Colon (tissue), 2 donors: ENCODE measurements around the gene DPYSL4.

Experiments
- FAIRE-seq: peaks from 2 replicates; lab custom pipeline; 2012; peaks lifted over from hg19 to GRCh38; lab: Jason Lieb, UNC
- donor health status: control.
- donor health status: control.

DPYSL4 gene

DNA sequence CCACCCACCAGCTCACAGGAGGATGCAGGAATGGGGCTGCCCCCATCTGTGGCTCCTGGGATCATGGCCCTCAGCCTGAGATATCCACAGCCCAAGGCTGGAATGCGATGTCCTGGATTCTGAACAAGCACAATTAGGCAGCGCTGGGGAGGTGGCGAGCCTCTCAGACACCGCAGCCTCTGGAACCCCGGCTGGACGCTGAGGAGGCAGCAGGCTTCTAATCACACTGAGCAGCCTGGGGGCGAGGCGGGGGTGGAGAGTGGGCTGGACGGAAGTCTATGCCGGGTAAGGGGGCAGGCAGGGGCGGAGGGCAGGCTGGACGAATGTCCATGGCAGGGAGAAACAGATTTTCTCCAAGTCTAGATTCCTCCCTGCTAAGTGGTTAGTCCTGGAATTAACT, 56.4 kb downstream of the DPYSL4 start:
- no peak for FAIRE-seq

GRCh38 chr10:132243626-132244025, 56.9 kb downstream of the DPYSL4 start:
- FAIRE-seq: no peak

GRCh38 chr10:132245056-132245455, 58.3 kb downstream of the DPYSL4 start:
- FAIRE-seq: no peak

DNA sequence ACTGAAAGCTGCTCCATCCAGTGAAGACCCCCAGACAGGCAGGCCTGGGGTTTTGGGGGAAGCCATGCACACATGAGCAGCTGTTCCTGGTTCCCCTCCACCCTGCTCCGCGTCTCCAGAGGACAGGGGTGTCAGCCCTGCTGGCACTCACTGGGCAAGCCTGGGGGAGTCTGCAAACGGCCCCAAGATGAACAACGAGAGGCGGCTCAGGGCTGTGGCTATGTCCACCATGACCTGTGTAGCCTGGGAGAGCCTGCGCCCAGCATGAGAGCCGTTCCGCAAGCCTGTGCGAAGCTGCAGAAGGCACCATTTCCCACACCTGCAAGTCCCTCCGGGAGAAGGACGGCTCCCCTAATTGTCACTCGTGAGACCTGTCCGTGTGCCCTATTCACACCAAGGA, 59.5 kb downstream of the DPYSL4 start:
- FAIRE-seq: no peak

DNA sequence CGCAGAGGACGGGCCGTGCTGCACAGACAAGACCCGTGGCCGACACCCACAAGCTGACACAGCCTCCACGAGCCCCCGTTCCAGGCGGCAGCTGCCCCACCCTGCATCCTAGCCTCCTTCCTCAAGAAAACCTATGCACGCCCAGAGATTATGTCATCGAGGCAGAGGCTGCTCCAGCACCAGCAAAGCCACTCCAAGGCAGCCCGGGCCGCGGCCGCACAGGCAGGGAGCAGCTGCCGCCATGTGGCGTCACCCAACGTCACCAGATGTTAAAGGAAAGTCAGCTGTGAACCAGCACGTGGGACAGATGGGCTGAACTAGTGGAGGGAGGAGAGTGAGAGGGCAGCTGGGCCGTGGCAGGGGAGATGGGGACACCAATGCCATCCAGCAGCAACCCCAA, 61.2 kb downstream of the DPYSL4 start:
- FAIRE-seq: no peak

GRCh38 chr10:132248455-132249225, 61.9 kb downstream of the DPYSL4 start:
- FAIRE-seq: no peak

GRCh38 chr10:132249226-132249724, 62.5 kb downstream of the DPYSL4 start:
- FAIRE-seq: no peak

DNA sequence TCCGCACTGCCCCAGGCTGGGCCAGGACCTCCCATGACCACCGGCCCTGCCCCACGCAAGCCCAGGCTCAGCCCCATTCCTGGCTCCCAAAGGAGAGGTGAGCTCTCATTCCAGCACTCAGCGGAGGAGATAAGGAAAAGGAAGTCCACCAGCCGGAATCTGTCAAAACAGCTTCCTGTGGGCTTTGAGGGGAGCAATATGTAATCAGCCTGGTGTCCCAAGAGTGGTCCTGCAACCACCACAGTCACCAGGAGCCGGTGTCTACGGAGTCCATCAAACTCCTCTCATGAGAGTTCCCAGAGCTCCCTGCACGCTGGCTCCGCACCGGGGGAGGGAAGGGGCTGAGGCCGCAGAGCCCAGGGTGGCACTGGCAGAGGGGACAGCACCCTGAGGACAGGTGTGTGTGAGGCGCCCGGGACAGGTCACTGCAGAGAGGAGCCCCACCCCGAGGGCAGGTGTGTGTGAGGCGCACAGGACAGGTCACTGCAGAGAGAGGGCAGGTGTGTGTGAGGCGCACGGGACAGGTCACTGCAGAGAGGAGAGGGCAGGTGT, 63.2 kb downstream of the DPYSL4 start:
- FAIRE-seq: no peak

- FAIRE-seq: no peak
Observed at GRCh38 chr10:132250481-132251475, 64.0 kb downstream of the DPYSL4 start.

DNA sequence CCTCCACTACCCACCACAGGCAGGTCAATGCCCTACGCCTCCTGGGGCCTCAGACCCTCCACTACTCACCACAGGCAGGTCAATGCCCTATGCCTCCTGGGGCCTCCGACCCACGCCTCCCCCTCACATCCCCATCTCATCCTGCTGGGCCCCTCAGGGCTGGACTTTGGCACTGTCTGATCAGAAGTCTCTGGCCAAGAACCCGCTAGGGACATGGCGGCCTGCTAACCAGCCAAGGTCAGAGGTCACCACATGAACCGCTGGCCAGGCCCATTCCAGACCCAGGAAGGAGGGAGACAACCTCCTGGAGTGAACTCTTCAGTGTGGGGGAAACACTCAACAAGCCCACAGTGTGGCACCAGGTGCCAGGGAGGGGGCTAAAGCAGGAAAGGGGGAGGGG, 65.2 kb downstream of the DPYSL4 start:
- no peak for FAIRE-seq

- FAIRE-seq: no peak
Observed at GRCh38 chr10:132252412-132252811, 65.7 kb downstream of the DPYSL4 start.

GRCh38 chr10:132253092-132253687, 66.4 kb downstream of the DPYSL4 start:
- no peak for FAIRE-seq

- no peak for FAIRE-seq
Observed at GRCh38 chr10:132254841-132255240, 68.1 kb downstream of the DPYSL4 start.
